ENCODE results near the gene RBM6.

DNA sequence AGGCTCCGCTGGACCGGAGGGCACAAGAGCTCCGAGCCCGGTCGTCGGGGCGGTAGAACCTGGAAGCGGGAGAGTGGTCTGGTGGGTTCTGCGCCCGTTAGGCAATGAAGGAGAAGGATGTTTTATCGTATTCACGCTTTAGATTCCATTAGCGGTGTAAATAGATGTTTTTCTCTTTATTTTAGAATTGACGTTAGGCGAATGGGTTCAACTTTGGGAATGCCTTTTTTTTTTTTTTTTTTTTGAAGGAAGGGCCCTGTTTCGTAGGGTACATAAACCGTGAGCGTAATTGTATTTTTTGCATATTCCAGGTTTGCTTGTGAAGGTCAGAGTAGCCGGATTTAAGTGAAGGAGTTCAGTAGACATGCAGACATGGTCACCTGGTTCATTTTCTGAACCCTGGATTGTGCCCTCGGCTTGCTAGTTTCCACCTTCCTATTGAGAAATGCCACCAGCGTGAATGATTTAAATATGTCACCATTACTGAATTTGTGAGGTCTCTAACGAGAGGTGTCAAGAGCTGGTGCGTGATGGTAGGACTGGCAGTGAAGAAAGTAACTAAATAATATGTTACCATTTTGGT is 808 bp downstream of the RBM6 start:
- TF ChIP-seq POLR2AphosphoS5 (IDR thresholded peaks at IDR 0.05) = no peak
- TF ChIP-seq, protein P1, sequence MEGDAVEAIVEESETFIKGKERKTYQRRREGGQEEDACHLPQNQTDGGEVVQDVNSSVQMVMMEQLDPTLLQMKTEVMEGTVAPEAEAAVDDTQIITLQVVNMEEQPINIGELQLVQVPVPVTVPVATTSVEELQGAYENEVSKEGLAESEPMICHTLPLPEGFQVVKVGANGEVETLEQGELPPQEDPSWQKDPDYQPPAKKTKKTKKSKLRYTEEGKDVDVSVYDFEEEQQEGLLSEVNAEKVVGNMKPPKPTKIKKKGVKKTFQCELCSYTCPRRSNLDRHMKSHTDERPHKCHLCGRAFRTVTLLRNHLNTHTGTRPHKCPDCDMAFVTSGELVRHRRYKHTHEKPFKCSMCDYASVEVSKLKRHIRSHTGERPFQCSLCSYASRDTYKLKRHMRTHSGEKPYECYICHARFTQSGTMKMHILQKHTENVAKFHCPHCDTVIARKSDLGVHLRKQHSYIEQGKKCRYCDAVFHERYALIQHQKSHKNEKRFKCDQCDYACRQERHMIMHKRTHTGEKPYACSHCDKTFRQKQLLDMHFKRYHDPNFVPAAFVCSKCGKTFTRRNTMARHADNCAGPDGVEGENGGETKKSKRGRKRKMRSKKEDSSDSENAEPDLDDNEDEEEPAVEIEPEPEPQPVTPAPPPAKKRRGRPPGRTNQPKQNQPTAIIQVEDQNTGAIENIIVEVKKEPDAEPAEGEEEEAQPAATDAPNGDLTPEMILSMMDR (IDR thresholded peaks at IDR 0.05) = no peak
- TF ChIP-seq POLR2A (IDR thresholded peaks at IDR 0.05; ENCODE audit: low read depth) = no peak
- TF ChIP-seq EP300 (IDR thresholded peaks at IDR 0.05) = no peak

Measured in esophagus muscularis mucosa (tissue), 4 donors.